Activated CD4-positive, alpha-beta T cell treated with anti-CD3 and anti-CD28 coated beads, Interleukin-2, amount 50 U/mL, for 1 hour (primary cell): ENCODE measurements around the gene TDRD1.

Source experiments
- DNase-seq: peaks from one replicate; pipeline ENCODE4 v3.0.0-alpha.2; 2020

Gene TDRD1

GRCh38 chr10:114179747-114180146, 594 bp downstream of the TDRD1 start:
- no peak for DNase-seq

- no peak for DNase-seq
Measured at GRCh38 chr10:114180937-114181336, 1.8 kb downstream of the TDRD1 start.

DNA sequence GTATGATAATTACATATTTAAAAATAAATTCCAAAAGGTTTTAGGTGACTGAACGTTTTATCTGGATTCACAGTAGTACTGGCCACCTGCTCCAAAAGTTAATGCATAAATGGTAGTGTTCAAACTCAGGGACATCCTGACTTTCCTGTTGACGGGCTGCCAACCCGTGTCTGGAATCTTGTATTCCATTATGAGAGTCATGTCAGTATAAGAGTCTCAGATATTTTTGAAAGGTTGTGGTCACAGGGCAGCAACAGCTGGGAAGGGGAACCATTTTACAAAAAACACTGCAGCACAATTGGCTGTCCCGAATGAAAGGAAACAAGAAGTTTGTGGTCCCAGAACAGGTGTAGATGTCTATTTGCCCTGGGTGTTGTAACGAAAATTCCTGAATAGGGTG, 2.8 kb downstream of the TDRD1 start:
- DNase-seq: no peak

GRCh38 chr10:114183563-114183962, 4.4 kb downstream of the TDRD1 start:
- no peak for DNase-seq

GRCh38 chr10:114184276-114184675, 5.1 kb downstream of the TDRD1 start:
- no peak for DNase-seq

DNA sequence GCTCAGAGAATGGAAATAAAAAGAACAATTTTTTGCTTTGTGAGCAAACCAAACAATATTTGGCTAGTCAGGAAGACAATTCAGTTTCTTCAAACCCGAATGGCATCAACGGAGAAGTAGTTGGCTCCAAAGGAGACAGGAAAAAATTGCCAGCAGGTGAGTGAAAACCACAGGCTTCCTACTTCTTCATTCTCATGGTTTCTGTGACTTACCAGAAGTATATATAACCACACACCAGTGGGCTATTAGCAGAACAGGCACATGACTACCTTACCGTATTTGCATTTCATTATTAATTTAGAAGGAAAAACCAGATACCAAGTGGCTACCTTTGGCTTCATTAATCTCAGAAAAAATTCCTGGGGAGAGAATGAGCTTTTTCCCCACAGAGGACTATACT, 8.8 kb downstream of the TDRD1 start:
- no peak for DNase-seq

DNA sequence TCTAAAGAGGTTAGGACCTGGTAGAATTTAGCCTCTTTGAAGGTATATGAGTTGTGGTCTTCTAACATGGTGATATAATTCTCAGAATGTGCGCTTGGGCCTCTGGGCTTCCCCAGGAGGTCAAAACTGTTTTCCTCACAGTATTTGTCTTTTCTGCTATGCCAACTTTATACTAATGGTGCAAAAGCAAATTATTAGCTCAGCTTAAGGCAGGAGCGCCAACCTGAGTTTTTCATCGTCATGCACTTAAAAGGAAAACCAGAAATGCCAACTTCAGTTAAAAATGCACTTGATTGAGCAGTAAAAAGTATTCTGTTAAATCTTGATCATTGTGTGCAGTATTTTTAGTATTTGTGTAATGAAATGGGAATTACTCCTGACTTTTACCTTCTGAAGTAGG, 9.7 kb downstream of the TDRD1 start:
- DNase-seq: no peak

- DNase-seq: no peak
Measured at GRCh38 chr10:114189700-114190099, 10.5 kb downstream of the TDRD1 start.

DNA sequence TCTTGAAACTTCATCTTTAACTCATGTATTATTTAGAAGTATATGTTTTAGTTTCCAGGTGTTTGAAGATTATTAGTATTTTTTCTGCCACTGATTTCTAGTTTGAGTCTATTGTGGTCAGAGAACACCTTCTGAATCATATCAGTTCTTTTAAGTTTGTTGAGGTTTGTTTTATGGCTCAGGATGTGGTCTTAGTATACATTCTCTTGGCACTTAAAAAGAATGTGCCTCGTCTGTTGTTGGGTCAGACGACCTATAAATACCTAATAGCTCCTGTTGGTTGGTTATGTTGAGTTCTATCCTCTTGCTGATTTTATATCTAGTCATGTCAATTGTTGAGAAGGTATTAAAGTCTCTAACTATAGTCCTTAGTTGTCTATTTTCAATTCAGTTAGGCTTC, 15.9 kb downstream of the TDRD1 start:
- no peak for DNase-seq

GRCh38 chr10:114199239-114199638, 20.1 kb downstream of the TDRD1 start:
- no peak for DNase-seq

GRCh38 chr10:114202812-114203211, 23.7 kb downstream of the TDRD1 start:
- no peak for DNase-seq

- DNase-seq: no peak
Measured at GRCh38 chr10:114206902-114207301, 27.7 kb downstream of the TDRD1 start.

DNA sequence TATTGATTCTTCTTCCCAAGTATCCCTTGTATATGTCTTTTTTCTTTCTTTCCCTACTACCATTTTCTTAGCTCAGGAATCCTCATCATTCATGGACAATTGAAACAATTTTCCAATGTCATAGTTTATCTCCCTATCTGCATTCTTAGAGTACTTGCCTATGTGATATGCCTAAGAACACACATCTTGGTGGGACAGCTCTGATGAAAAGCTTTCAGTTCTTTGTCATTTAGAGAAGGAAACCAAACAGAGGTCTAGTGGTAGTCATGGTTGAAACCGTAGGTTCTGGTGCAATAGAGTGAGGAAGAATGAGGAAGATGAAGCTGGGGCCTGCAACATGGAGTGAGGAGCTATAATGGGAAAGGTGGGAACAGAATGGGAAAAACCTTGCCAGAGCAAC, 28.2 kb downstream of the TDRD1 start:
- no peak for DNase-seq

- DNase-seq: no peak
Measured at GRCh38 chr10:114208351-114208750, 29.2 kb downstream of the TDRD1 start.

GRCh38 chr10:114212153-114212552, 33.0 kb downstream of the TDRD1 start:
- no peak for DNase-seq

GRCh38 chr10:114215033-114215432, 35.9 kb downstream of the TDRD1 start:
- no peak for DNase-seq

GRCh38 chr10:114220281-114220680, 41.1 kb downstream of the TDRD1 start:
- no peak for DNase-seq

- no peak for DNase-seq
Measured at GRCh38 chr10:114221235-114221634, 42.1 kb downstream of the TDRD1 start.

GRCh38 chr10:114223066-114223465, 43.9 kb downstream of the TDRD1 start:
- DNase-seq: no peak

DNA sequence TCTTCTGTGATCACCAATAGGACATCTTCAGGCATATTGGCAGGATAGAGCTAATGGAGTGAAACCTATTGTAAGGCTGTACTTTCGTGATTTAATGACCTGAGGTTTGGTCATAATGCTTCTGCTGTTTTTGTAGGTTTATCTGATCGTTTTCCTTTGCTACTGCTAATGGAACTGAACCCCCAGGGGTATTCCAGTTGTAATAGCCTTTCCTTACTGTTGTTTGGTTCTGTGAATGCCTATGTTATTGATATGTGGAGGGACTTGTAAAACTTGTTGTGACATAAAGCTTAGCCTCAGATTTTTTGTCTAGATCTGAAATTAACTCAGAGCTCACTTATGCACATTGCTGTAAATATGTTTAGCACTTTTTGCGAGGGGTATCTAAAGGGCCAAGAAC, 49.0 kb downstream of the TDRD1 start:
- no peak for DNase-seq

DNA sequence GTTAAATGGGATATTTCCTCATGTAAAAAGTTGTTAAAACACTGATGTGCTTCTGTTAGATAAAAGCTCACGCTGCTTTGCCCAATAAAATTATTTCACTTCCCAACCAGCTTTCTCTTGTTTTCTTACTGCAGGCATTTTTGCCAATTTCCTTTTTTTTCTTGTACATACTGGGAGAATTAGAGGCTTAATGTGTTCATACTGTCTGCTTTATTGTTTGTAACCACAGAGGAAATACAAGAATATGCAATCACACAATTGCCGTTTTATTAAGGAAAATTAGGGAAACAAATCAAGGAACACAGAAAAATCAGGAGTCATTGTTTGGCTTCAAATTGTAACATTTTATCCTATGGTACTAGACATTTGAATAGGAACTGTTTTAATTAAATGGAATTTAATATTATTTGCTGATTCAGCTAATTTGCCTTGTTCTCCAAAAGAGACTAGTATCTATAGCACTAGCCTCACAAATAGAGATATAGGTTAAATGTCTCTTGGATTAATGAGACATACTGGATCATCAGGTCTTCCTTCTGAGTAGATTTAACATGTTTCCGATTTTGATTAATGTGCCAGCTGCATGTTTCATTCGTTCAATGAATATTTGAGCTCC, 53.5 kb downstream of the TDRD1 start:
- DNase-seq: no peak

DNA sequence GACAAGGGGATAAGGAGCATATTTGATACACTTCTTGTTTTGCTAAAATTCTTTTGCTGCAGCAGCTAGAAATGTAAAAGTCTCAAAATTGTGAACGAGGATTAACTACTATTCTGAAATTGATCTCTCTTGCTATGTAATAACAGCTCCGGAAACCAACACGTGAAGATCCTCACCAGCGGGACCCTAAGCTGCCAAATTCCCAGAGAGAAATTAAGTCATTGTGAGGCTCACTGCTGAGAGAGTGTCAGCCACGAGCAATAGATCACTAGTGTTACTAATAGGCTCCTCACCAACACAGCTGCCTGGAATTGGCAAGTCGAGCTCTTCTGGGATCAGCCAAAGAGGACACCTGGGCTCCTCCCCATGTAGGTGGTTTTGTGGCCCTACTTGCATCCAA, 54.3 kb downstream of the TDRD1 start:
- DNase-seq: no peak

GRCh38 chr10:114234132-114234531, 55.0 kb downstream of the TDRD1 start:
- no peak for DNase-seq

GRCh38 chr10:114239117-114239993, 60.2 kb downstream of the TDRD1 start, which contains the start of gene VWA2:
Gene VWA2 (plus strand): TSS chr10:114239254. CDS start chr10:114248714, 9,460 bp downstream.
- DNase-seq: peak; percentile 4

GRCh38 chr10:114239994-114240345, 60.8 kb downstream of the TDRD1 start:
- DNase-seq: no peak
